Heart left ventricle (tissue), 16 donors: Measurements from ENCODE around the gene REXO2. TPM values are rescaled to one million over a fixed set of nuclear protein-coding genes. Genes with fewer than 3 reads are reported as not detected.

Experiments
- ATAC-seq, 4 donors: fragments of 200-7000 bp; cut with Tn5 transposase; one replicate each; pipeline ENCODE4 v1.9.1; 2020 to 2022; ENCODE audit warnings: moderate library complexity in 4 of 4, mild to moderate bottlenecking in 3 of 4, moderate number of reproducible peaks in 1 of 4
- DNase-seq, 5 donors: peaks; one replicate each; pipeline ENCODE4 v3.0.0-alpha.2; 2020
- H3K27ac ChIP-seq, 12 donors: fragments of 200-600 bp; sonication (generic) in 4 of 12; one replicate each; pipeline versions ENCODE4 v1.5.0 to v1.8.0; 2016 to 2022; ENCODE audit warnings: mild to moderate bottlenecking in 2 of 12
- H3K27me3 ChIP-seq, 9 donors: fragments of 200-600 bp; sonication (generic) in 2 of 9; one replicate each; pipeline versions ENCODE4 v1.5.1 to v1.8.0; 2016 to 2022; ENCODE audit warnings: mild to moderate bottlenecking in 3 of 9
- H3K36me3 ChIP-seq, 9 donors: fragments of 200-600 bp; sonication (generic) in 2 of 9; one replicate each; pipeline versions ENCODE4 v1.5.0 to v1.8.0; 2018 to 2022; ENCODE audit warnings: mild to moderate bottlenecking in 2 of 9
- H3K4me1 ChIP-seq, 12 donors: fragments of 200-600 bp; sonication (generic) in 4 of 12; one replicate each; pipeline versions ENCODE4 v1.5.0 to v1.8.0; 2016 to 2022; ENCODE audit warnings: mild to moderate bottlenecking in 3 of 12
- H3K4me3 ChIP-seq, 12 donors: fragments of 200-600 bp; sonication (generic) in 4 of 12; one replicate each; pipeline versions ENCODE4 v1.5.0 to v1.8.0; 2017 to 2022; ENCODE audit warnings: mild to moderate bottlenecking in 9 of 12, moderate library complexity in 4 of 12
- H3K9me3 ChIP-seq, 12 donors: fragments of 200-600 bp; sonication (generic) in 4 of 12; one replicate each; pipeline versions ENCODE4 v1.5.0 to v1.8.0; 2016 to 2022; ENCODE audit warnings: mild to moderate bottlenecking in 1 of 12
- CTCF ChIP-seq, 12 donors: fragments of 200-600 bp; sonication (generic) in 4 of 12; IDR thresholded peaks; one replicate each; pipeline versions ENCODE4 v1.5.0 to v1.8.0; 2018 to 2022; ENCODE audit warnings: antibody characterized with exemption in 12 of 12, mild to moderate bottlenecking in 5 of 12
- POLR2A ChIP-seq, 2 donors: fragments of 450-650 bp; IDR thresholded peaks; one replicate each; pipeline ENCODE4 v1.6.1; 2017; ENCODE audit warnings: antibody characterized with exemption in 2 of 2, mild to moderate bottlenecking in 2 of 2, moderate library complexity in 2 of 2
- intact Hi-C, 10 donors: fragments of 100-400 bp; cut with DNase I; formaldehyde crosslinking; loops; one replicate each; pipeline versions ENCODE4 v1.11.1 to v1.14.2; 2022
- polyA plus RNA-seq, 2 donors: library from polyadenylated mRNA; stranded (reverse); fragments of 200-250 nt; gene quantifications; one replicate each; pipeline ENCODE4 v1.2.3, GENCODE V29; 2013
- total RNA-seq, 9 donors: library from RNA; depleted of rRNA in 2 of 9; stranded (reverse); fragments of >200 nt in 2 of 9; fragmentation: NEBNext Ultra II Directional in 3 of 9; extraction: Animal tissue kit (Norgen Biotek cat#: 25700) in 3 of 9; gene quantifications; one replicate each; pipeline versions ENCODE4 v1.1.0 to v1.2.4, GENCODE V29; 2016 to 2023
- donor health status: ischemic (EF 13 %, LVEDD 7.1; RV severe dilation, severe dysfunction).
- donor health status: healthy with polysubstance abuse.
- donor health status: DM: no; HTN: yes; CAD: no.
- donor health status: DM: no; HTN: no; CAD: no.
- donor health status: ischemic (EF 25% LVEDD 6.9; RV normal size, moderate dysfunction).
- donor health status: ischemic (EF 25% LVEDD 5.7; RV mildly dilated, moderate dysfunction).
- donor health status: healthy.
- donor health status: DM: yes; HTN: yes; CAD: no.
- donor health status: ischemic (EF 35%, LVEDD 5.7; RV mildly dilated, moderate dysfunction).
- donor health status: nonischemic (EF 11% LVEDD 7.7; RV severe dilation, severe dysfunction).
- donor health status: DM: yes; HTN: yes; CAD: no.
- donor health status: PGD.
- donor health status: ischemic (EF 29% LVEDD 5.4; RV normal size, mild dysfunction).
- donor health status: nonischemic (EF 23%, LVEDD 6.1; RV moderate dilation, normal function).

REXO2 gene
- total and polyA plus RNA-seq, 11 donors = 136 to 235 (median 193) TPM

DNA sequence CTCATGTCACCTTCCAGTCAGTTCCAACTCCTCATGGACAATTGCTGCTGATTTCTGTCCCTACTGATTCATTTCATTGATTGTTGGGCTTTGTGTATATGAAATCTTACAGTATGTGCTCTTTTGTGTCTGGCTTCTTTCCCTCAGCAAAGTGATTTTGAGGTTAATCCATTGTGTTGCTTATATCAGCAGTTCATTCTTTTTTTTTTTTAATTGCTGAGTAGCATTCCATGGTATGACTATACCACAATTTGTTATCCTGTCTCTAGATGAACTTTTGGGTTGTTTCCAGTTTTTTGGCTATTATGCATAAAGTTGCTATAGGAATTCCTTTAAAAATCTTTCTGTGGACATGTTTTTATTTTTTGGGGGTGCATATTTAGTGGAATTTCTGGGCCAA is 60.5 kb downstream of the REXO2 start:
- no peaks in the 10 kb centered on the region for H3K9me3 ChIP-seq
- no peaks in the 10 kb centered on the region for H3K27me3 ChIP-seq
- ATAC-seq = no peak
- intact Hi-C loops = loop anchor here in 1 of 10 donors (5.0 kb wide), 1 partner anchor 53 kb away; no protein-coding TSS in a partner anchor
- no peak for DNase-seq
- H3K27ac ChIP-seq = no peak overlapping the region
- no peaks in the 10 kb centered on the region for H3K4me1 ChIP-seq
- TF ChIP-seq POLR2A (IDR thresholded peaks at IDR 0.05) = no peak
- no peak for TF ChIP-seq CTCF (IDR thresholded peaks at IDR 0.05)
- H3K4me3 ChIP-seq = no peak overlapping the region
- no peaks in the 10 kb centered on the region for H3K36me3 ChIP-seq

Other genes starting within 250 kb of the REXO2 start
- 100 to 1,000 TPM in 1 of 9 donors, 10 to 100 TPM in 8; 12.4 to 146 (median 27.4) TPM for gene NNMT, start 143.1 kb upstream of the REXO2 start, total RNA-seq
- gene NNMT, start 143.1 kb upstream of the REXO2 start, polyA plus RNA-seq = 10 to 100 TPM; 27.9 to 76.3 TPM
- 10 to 100 TPM in 4 of 9 donors, 1 to 10 TPM in 5; 5.1 to 13.4 (median 8.6) TPM for gene C11orf71, start 39.0 kb upstream of the REXO2 start, total RNA-seq
- gene C11orf71, start 39.0 kb upstream of the REXO2 start, polyA plus RNA-seq = 1 to 10 TPM; 2.3 to 9.9 TPM
- gene RBM7, start 38.8 kb upstream of the REXO2 start, total RNA-seq = 10 to 100 TPM in 8 of 9 donors, 1 to 10 TPM in 1; 8.8 to 28.7 (median 20.8) TPM
- gene RBM7, start 38.8 kb upstream of the REXO2 start, polyA plus RNA-seq = 10 to 100 TPM in 1 of 2 donors, 1 to 10 TPM in 1; 2.7 to 16.1 TPM
- 1 to 10 TPM in 1 of 9 donors, not detected in 8; 1.0 TPM for gene NXPE1, start 120.4 kb downstream of the REXO2 start, total RNA-seq
- gene NXPE1, start 120.4 kb downstream of the REXO2 start, polyA plus RNA-seq = under 1 TPM in 1 of 2 donors, not detected in 1; 0.08 TPM
- not detected for gene NXPE4, start 156.3 kb downstream of the REXO2 start, total RNA-seq
- not detected for gene NXPE4, start 156.3 kb downstream of the REXO2 start, polyA plus RNA-seq
- gene NXPE2, start 239.1 kb downstream of the REXO2 start, total RNA-seq = under 1 TPM in 4 of 9 donors, not detected in 5; 0.14 to 0.32 (median 0.18) TPM
- gene NXPE2, start 239.1 kb downstream of the REXO2 start, polyA plus RNA-seq = under 1 TPM in 1 of 2 donors, not detected in 1; 0.03 TPM